ENCODE results near the gene SEMA4A. TPM values are rescaled to one million over a fixed set of nuclear protein-coding genes. Genes with fewer than 3 reads are reported as not detected.
A peak's percentile ranks its signal among the peaks of the same experiment; 100 is the strongest.

The SEMA4A gene
- total and polyA plus RNA-seq, 9 of the 15 experiments (the other 6 are each of a cell fraction or from before 2014, with no cell fraction given) = 0.04 to 1.7 (median 0.45) TPM

DNA sequence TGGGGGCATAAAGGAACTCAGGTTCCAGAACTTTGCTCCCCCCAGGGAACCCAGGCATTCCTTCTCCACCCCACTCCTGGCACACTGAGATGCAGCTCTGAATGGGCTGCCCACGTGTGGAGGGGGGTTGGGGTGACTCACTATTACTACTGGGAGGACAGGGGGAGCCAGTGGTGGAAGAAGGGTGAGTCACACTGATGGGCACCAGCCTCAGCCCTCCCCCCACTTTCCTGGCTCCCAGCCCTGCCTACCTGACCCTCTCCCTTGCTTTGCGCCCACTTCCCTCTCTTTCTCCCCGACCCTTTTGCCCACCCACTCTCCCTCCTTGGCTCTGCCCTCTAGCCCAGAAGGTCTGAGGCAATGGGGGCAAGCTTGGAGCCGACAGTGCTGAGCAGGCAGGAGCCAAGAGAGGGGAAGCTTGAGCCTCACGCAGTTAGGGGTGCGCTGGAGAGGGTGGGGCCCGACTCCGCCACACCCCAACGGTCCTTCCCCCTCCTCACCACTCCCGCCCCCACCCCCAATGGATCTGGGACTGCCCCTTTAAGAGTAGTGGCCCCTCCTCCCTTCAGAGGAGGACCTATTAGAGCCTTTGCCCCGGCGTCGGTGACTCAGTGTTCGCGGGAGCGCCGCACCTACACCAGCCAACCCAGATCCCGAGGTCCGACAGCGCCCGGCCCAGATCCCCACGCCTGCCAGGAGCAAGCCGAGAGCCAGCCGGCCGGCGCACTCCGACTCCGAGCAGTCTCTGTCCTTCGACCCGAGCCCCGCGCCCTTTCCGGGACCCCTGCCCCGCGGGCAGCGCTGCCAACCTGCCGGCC, 39.1 kb upstream of the SEMA4A start, which contains the start of gene LMNA (continued):
- TF ChIP-seq, protein P1, sequence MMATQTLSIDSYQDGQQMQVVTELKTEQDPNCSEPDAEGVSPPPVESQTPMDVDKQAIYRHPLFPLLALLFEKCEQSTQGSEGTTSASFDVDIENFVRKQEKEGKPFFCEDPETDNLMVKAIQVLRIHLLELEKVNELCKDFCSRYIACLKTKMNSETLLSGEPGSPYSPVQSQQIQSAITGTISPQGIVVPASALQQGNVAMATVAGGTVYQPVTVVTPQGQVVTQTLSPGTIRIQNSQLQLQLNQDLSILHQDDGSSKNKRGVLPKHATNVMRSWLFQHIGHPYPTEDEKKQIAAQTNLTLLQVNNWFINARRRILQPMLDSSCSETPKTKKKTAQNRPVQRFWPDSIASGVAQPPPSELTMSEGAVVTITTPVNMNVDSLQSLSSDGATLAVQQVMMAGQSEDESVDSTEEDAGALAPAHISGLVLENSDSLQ (IDR thresholded peaks at IDR 0.05) = peak; percentile 73
- no peak for TF ChIP-seq ZNF408 (CRISPR knock-in tag; IDR thresholded peaks at IDR 0.05; ENCODE audit: low read depth)
- no peak for TF ChIP-seq ATF1 (CRISPR knock-in tag; IDR thresholded peaks at IDR 0.05)
- TF ChIP-seq ATF1 (tag; IDR thresholded peaks at IDR 0.05) = no peak
- TF ChIP-seq RBM34 (IDR thresholded peaks at IDR 0.05; ENCODE audit: borderline replicate concordance, insufficient read depth, low read length) = 0 out of 2 replicates have a peak, but pooled peaks have one; percentile 44
- TF ChIP-seq, protein P2, sequence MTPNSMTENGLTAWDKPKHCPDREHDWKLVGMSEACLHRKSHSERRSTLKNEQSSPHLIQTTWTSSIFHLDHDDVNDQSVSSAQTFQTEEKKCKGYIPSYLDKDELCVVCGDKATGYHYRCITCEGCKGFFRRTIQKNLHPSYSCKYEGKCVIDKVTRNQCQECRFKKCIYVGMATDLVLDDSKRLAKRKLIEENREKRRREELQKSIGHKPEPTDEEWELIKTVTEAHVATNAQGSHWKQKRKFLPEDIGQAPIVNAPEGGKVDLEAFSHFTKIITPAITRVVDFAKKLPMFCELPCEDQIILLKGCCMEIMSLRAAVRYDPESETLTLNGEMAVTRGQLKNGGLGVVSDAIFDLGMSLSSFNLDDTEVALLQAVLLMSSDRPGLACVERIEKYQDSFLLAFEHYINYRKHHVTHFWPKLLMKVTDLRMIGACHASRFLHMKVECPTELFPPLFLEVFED (CRISPR knock-in tag; conservative IDR thresholded peaks at IDR 0.05) = peak; percentile 78; the same call in 1 of the 2 replicates
- TF ChIP-seq, protein P3, sequence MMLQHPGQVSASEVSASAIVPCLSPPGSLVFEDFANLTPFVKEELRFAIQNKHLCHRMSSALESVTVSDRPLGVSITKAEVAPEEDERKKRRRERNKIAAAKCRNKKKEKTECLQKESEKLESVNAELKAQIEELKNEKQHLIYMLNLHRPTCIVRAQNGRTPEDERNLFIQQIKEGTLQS (IDR thresholded peaks at IDR 0.05) = peak; percentile 98
- TF ChIP-seq, protein P3 (CRISPR knock-in tag; conservative IDR thresholded peaks at IDR 0.05) = no peak; the same call in 1 of the 2 replicates
- TF ChIP-seq HDGF (IDR thresholded peaks at IDR 0.05) = peak; percentile 97
- no peak for TF ChIP-seq RAD21 (CRISPR knock-in tag; conservative IDR thresholded peaks at IDR 0.05 in 1 of 2, IDR thresholded peaks at IDR 0.05 in 1 of 2)
- TF ChIP-seq, protein P4, sequence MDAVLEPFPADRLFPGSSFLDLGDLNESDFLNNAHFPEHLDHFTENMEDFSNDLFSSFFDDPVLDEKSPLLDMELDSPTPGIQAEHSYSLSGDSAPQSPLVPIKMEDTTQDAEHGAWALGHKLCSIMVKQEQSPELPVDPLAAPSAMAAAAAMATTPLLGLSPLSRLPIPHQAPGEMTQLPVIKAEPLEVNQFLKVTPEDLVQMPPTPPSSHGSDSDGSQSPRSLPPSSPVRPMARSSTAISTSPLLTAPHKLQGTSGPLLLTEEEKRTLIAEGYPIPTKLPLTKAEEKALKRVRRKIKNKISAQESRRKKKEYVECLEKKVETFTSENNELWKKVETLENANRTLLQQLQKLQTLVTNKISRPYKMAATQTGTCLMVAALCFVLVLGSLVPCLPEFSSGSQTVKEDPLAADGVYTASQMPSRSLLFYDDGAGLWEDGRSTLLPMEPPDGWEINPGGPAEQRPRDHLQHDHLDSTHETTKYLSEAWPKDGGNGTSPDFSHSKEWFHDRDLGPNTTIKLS (IDR thresholded peaks at IDR 0.05; ENCODE audit: borderline replicate concordance, low read depth) = no peak
- TF ChIP-seq C11orf30 (IDR thresholded peaks at IDR 0.05; ENCODE audit: low read depth) = peak; percentile 33; the same call in 1 of the 2 replicates
- TF ChIP-seq ATF7 (IDR thresholded peaks at IDR 0.05) = peak; percentile 55; the same call in 1 of the 2 replicates
- no peak for TF ChIP-seq COPS2 (conservative IDR thresholded peaks at IDR 0.05)
- peak; percentile 98 for TF ChIP-seq SMARCE1 (IDR thresholded peaks at IDR 0.05)
- TF ChIP-seq ETV6 (IDR thresholded peaks at IDR 0.05; ENCODE audit: borderline replicate concordance in 1 of 2, low read depth in 2 of 2, low read length in 1 of 2) = no peak
- TF ChIP-seq ETV6 (CRISPR knock-in tag; IDR thresholded peaks at IDR 0.05; ENCODE audit: borderline replicate concordance) = no peak
- no peak for TF ChIP-seq ZNF79 (CRISPR knock-in tag; IDR thresholded peaks at IDR 0.05; ENCODE audit: low read depth)
- TF ChIP-seq CAMTA2 (CRISPR knock-in tag; conservative IDR thresholded peaks at IDR 0.05) = no peak
- TF ChIP-seq, protein P5, sequence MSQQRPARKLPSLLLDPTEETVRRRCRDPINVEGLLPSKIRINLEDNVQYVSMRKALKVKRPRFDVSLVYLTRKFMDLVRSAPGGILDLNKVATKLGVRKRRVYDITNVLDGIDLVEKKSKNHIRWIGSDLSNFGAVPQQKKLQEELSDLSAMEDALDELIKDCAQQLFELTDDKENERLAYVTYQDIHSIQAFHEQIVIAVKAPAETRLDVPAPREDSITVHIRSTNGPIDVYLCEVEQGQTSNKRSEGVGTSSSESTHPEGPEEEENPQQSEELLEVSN (IDR thresholded peaks at IDR 0.05; ENCODE audit: borderline replicate concordance in 1 of 2, extremely low read depth in 1 of 2, insufficient read depth in 1 of 2, insufficient read length in 1 of 2, low read depth in 1 of 2, low read length in 1 of 2, poor library complexity in 1 of 2, severe bottlenecking in 1 of 2) = peak in 1 of 2 experiments; percentile 61
- TF ChIP-seq BRD4 (IDR thresholded peaks at IDR 0.05) = 0 out of 2 replicates have a peak, but pooled peaks have one; percentile 60
- TF ChIP-seq BRD9 (IDR thresholded peaks at IDR 0.05; ENCODE audit: low read depth, partially characterized antibody) = peak; percentile 51
